HUES6 (cell line): ENCODE measurements around the gene NOL4L.

Source experiments
- H3K27ac ChIP-seq: 2 replicates; pipeline ENCODE4 v1.7.0; 2013; ENCODE audit warnings: low read depth, mild to moderate bottlenecking, low read length, inconsistent platforms
- H3K27me3 ChIP-seq: 2 replicates; pipeline ENCODE4 v1.6.1; 2013; ENCODE audit warnings: low read length; ENCODE audit not compliant: control insufficient read depth, insufficient read depth
- H3K36me3 ChIP-seq: 2 replicates; pipeline ENCODE4 v1.6.1; 2013; ENCODE audit warnings: low read length; ENCODE audit not compliant: control insufficient read depth, insufficient read depth
- H3K4me1 ChIP-seq: 2 replicates; pipeline ENCODE4 v1.6.1; 2013; ENCODE audit warnings: low read length; ENCODE audit not compliant: control insufficient read depth, insufficient read depth
- H3K4me3 ChIP-seq: 2 replicates; pipeline ENCODE4 v1.5.1; 2013; ENCODE audit warnings: low read depth, low read length
- H3K9ac ChIP-seq: one replicate; pipeline ENCODE4 v1.6.1; 2013; ENCODE audit warnings: mild to moderate bottlenecking, low read length
- H3K9me3 ChIP-seq: 2 replicates; pipeline ENCODE4 v1.6.1; 2013; ENCODE audit warnings: low read depth, low read length; ENCODE audit not compliant: control insufficient read depth, insufficient read depth

The NOL4L gene

DNA sequence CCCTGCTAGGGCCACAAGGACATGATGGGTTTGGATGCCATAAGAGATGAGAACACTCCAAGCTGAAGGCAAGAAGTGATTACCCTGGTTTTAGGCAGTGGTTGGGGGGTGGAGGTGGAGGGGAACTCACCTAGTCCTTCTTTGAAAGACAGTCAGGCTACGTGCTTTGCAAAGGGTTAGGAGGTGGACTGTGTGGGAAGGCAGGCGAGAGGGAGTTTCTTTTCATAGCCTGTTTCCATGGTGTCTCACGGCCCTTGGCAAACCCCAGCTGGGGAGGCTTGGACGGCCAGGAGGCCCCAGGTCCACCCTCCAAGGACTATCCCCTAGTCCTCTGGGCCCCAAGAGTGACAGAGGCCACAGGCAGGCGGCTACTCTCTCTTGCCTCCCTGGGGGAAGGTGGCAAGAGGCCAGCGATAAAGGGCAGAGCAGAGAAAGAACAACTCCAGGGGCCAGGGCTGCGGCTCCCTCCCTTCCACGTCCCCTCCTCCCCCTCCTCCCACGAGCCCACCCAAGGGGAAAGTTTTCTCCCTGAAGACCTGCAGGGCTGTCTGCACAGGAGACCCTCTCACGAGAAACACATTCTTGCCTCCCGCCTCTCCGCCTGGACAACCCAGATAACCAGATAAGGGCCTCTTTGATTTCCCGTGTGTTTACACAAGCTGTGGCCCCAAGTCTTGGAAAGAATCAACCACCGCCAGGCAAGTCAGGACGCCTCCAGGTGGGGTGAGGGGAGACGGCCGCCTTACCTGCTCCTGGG, 74.4 kb downstream of the NOL4L start:
- Histone ChIP-seq H3K4me1 (peaks cover 30% of the 10 kb centered on the region), H3K36me3 (no peaks in the 10 kb centered on the region), H3K27ac (no peak overlapping the region), H3K9ac (peak overlapping the region; percentile 19), H3K4me3 (no peak overlapping the region), H3K27me3 (no peaks in the 10 kb centered on the region), H3K9me3 (no peaks in the 10 kb centered on the region)

DNA sequence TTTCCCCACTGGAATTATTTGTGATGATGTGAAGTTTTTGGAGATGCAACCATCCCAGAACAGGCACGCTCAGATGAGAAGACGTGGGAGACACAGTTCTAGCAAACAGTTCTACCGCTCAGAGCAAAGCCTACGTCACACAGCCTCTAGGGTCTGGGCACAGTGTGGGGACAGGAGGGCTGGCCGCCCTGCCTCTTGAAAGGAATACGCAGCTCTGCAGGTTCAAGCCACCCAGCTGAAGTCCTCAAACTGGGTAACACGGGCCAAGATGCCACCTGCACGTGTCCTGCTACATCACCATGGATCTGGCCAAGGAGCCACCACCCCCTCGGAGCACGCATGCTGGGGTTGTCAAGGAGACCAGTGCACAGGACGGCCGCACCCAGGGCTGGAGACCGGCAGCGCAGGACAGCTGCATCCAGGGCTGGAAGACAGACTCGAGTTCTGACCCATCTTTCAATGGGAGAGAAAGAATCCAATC, 75.0 kb downstream of the NOL4L start:
- H3K27ac ChIP-seq: no peak overlapping the region
- H3K36me3 ChIP-seq: no peaks in the 10 kb centered on the region
- H3K4me3 ChIP-seq: no peak overlapping the region
- no peak overlapping the region for H3K9ac ChIP-seq
- H3K9me3 ChIP-seq: no peaks in the 10 kb centered on the region
- peaks cover 30% of the 10 kb centered on the region for H3K4me1 ChIP-seq
- H3K27me3 ChIP-seq: no peaks in the 10 kb centered on the region

DNA sequence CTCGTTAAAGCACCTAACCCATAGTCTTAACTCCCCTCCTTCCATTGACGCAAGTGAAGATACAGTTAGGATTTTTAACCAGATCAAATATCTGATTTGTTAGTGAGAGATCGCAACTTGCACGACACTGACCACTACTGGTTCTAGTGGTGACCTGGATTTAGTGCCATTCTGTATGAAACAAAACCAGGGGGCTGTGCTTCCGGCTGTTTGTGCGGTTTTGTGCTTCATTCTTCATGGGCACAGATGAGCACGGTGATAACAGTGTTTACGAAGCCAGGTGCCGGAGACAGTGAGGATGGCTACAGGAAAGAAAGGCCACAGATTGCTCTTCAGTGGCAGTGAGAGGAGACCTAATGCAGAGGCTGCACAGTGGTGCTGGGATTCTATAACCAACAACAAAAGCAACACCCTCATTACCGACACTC, 75.5 kb downstream of the NOL4L start:
- Histone ChIP-seq H3K4me1 (peaks cover 30% of the 10 kb centered on the region), H3K36me3 (no peaks in the 10 kb centered on the region), H3K27me3 (no peaks in the 10 kb centered on the region), H3K27ac (no peak overlapping the region), H3K9me3 (no peaks in the 10 kb centered on the region), H3K4me3 (no peak overlapping the region), H3K9ac (no peak overlapping the region)

DNA sequence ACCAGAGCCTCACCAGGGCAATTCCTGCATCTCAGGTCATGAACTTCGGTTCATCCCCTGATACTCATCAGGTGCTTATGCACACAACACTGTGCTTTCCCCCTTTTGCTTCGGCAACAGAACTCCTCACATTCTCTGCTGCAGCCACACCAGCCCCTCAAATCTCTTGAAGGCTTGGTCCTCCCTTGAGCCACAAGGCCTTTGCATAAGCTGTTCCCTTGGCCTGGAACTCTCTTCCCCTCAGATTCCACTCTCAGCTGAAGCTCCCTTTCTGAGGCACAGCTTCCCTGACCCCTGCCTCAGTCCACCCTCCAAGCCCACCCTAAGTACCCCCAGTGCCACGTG, 76.4 kb downstream of the NOL4L start:
- peaks cover 30% of the 10 kb centered on the region for H3K4me1 ChIP-seq
- no peak overlapping the region for H3K4me3 ChIP-seq
- no peak overlapping the region for H3K27ac ChIP-seq
- no peak overlapping the region for H3K9ac ChIP-seq
- H3K36me3 ChIP-seq: no peaks in the 10 kb centered on the region
- no peaks in the 10 kb centered on the region for H3K9me3 ChIP-seq
- no peaks in the 10 kb centered on the region for H3K27me3 ChIP-seq

- no peak overlapping the region for H3K27ac ChIP-seq
- no peak overlapping the region for H3K9ac ChIP-seq
- no peaks in the 10 kb centered on the region for H3K27me3 ChIP-seq
- peaks cover 30% of the 10 kb centered on the region for H3K4me1 ChIP-seq
- H3K9me3 ChIP-seq: no peaks in the 10 kb centered on the region
- no peak overlapping the region for H3K4me3 ChIP-seq
- H3K36me3 ChIP-seq: no peaks in the 10 kb centered on the region
Observed at GRCh38 chr20:32507998-32508774, 76.9 kb downstream of the NOL4L start.

GRCh38 chr20:32506721-32507120, 78.4 kb downstream of the NOL4L start:
- H3K36me3 ChIP-seq: no peaks in the 10 kb centered on the region
- peaks cover 30% of the 10 kb centered on the region for H3K4me1 ChIP-seq
- H3K9me3 ChIP-seq: no peaks in the 10 kb centered on the region
- no peaks in the 10 kb centered on the region for H3K27me3 ChIP-seq
- no peak overlapping the region for H3K9ac ChIP-seq
- no peak overlapping the region for H3K4me3 ChIP-seq
- H3K27ac ChIP-seq: no peak overlapping the region

DNA sequence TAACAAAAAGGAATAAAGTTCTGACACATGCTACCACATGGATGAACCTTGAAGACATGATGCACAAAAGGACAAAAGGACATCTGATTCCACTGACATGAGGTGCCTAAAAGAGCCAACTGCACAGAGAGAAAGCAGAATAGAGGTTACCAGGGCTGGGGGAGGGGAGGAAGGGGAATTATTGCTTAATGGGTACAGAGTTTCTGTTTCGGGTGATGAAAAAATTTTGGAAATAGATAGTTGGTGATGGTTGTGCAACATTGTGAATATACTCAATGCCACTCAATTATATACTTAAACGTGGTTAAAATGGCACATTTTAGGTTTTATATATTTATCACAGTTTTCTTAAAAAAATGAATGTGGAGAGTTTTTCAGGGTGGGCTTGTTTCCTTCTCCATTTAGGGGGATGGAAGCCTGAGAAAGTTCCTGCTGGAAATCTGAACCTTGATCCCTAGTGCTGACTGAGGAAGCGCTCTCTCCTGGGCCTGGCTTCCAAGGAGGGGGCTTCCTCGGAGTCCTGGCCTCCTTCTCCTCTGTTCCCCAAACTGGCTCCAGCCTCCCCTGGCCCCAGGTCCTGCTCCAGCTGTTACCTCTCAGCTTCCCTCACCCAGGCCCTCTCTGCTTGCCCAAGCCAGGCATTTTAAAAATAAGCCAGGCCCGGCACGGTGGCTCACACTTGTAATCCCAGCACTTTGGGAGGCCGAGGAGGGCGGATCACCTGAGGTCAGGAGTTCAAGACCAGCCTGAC, 79.2 kb downstream of the NOL4L start:
- Histone ChIP-seq H3K27me3 (no peaks in the 10 kb centered on the region), H3K36me3 (no peaks in the 10 kb centered on the region), H3K4me1 (peaks cover 26% of the 10 kb centered on the region), H3K9me3 (no peaks in the 10 kb centered on the region), H3K4me3 (no peak overlapping the region), H3K27ac (no peak overlapping the region), H3K9ac (no peak overlapping the region)

- H3K9me3 ChIP-seq: no peaks in the 10 kb centered on the region
- no peaks in the 10 kb centered on the region for H3K27me3 ChIP-seq
- H3K36me3 ChIP-seq: no peaks in the 10 kb centered on the region
- no peak overlapping the region for H3K27ac ChIP-seq
- H3K9ac ChIP-seq: no peak overlapping the region
- H3K4me1 ChIP-seq: peaks cover 17% of the 10 kb centered on the region
- no peak overlapping the region for H3K4me3 ChIP-seq
Observed at GRCh38 chr20:32501709-32502108, 83.4 kb downstream of the NOL4L start.

DNA sequence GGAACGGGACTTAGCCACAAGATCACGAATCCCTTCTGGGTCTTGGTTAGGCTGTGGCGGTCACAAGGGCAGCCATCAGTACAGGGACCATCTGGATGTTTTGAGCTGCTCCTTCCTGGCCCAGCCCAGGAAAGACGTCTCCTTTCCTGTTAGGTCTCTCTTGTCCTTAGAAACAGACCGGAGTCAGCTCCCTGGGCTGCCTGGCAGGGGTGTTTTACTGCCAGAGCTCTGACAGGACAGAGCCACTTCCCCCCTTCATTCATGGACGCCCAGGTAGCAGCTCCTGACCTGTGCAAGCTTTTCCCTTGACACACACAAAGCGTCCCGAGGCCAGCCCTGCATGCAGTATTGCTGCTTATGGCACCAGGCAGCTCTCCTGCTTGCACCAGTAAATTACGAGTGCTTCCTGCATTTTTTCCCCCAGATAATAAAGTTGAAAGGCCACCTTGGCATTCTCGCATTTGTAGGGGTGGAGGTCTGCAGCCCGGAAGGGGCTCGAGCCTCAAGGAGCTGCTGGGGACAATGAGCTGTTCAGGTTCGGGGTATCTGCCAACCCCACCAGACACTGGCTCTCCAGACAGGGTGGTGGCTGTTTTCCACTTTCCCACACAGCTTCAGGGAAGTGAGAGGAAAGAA, 87.4 kb downstream of the NOL4L start:
- no peak overlapping the region for H3K4me3 ChIP-seq
- H3K9me3 ChIP-seq: no peaks in the 10 kb centered on the region
- H3K27me3 ChIP-seq: no peaks in the 10 kb centered on the region
- no peaks in the 10 kb centered on the region for H3K36me3 ChIP-seq
- peak overlapping the region; percentile 7; the same call in 1 of the 2 replicates for H3K27ac ChIP-seq
- H3K9ac ChIP-seq: peak overlapping the region; percentile 67
- H3K4me1 ChIP-seq: peaks cover 21% of the 10 kb centered on the region

DNA sequence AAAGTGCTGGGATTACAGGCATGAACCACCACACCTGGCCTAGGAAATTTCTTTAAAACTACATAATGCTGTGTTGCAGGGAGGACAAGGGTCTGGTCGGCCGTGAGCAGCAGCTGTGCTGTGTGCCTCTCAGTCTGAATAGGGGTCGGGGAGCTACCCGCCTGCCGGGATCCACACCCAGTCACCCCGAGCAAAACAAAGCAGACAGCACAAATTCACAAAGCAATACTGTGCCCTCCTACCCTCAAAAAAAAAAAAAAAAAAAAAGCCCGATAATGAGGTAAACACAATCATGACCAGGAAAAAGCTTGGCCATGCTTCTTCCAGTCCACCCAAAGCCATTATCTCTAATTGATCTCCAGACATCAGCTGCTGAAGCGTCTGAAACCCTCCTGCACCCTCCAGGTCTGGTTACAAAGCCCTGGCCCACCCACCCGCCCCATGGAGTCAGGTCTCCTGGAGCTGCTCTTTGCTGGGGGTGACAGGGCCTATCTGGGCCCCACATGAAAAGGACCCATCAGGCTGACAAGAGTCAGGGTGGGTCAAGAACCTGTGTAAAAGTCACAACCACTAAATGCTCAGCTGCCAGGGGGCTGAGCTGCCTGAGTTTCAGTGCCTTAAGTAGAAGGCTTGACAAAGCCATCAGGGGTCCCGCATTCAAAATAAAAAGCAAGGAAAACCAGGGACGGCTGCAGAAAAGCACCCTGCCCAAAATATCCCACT, 88.2 kb downstream of the NOL4L start:
- Histone ChIP-seq H3K9me3 (no peaks in the 10 kb centered on the region), H3K9ac (peak overlapping the region; percentile 67), H3K36me3 (no peaks in the 10 kb centered on the region), H3K27me3 (no peaks in the 10 kb centered on the region), H3K4me3 (no peak overlapping the region), H3K4me1 (peaks cover 21% of the 10 kb centered on the region), H3K27ac (peak overlapping the region; percentile 7; the same call in 1 of the 2 replicates)
